Measurements from ENCODE around the gene FAF2.
"Not testable (repeated sequence)": the region's sequence is repeated elsewhere in the genome, so short reads cannot be mapped to it uniquely, and the experiment has no call there.

Gene FAF2

GRCh38 chr5:176416965-176417364 is 31.2 kb upstream of the FAF2 start:
- in situ Hi-C loops (cut with MboI; ENCODE audit: low sequenced_read_pairs): no loop called here

GRCh38 chr5:176418251-176418650 is 29.9 kb upstream of the FAF2 start:
- in situ Hi-C loops (cut with MboI; ENCODE audit: low sequenced_read_pairs): no loop called here

DNA sequence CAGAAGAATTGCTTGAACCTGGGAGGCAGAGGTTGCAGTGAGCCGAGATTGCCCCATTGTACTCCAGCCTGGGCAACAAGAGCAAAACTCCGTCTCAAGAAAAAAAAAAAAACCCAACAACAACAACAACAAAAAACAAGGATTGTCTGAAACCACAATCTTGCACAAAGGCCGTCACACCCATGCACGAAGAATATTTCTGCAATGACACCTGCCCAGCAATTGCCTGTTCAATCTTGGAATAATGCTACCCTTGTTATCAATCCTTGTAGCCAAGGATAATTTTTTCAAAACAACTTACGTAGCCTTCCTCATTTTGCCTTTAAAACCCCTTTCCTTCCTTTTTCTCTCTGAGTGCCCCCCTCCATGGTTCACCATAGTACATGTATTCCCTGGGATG is 28.1 kb upstream of the FAF2 start:
- in situ Hi-C loops (cut with MboI; ENCODE audit: low sequenced_read_pairs): no loop called here

DNA sequence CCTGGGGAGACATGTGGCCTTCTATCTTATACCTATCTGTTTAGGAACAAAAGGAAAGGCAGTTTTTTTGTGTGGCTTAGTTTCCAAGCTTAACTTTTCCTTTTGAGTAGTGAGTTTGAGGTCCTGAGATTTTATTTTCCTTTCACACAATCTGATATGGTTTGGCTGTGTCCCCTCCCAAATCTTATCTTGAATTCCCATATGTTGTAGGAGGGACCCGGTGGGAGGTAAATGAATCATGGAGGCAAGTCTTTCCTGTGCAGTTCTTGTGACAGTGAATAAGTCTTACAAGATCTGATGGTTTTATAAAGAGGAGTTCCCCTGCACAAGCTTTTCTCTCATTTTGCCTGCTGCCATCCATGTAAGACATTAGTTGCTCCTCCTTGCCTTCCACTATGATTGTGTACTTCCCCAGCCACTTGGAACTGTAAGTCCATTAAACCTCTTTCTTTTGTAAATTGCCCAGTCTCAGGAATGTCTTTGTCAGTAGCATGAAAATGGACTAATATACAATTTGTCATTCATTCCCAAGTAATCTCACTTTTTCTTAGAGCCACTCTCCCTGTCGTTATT is 27.1 kb upstream of the FAF2 start:
- in situ Hi-C loops (cut with MboI; ENCODE audit: low sequenced_read_pairs): no loop called here

GRCh38 chr5:176424181-176424580 is 24.0 kb upstream of the FAF2 start:
- in situ Hi-C loops (cut with MboI; ENCODE audit: low sequenced_read_pairs): no loop called here

GRCh38 chr5:176425138-176425537 is 23.0 kb upstream of the FAF2 start:
- in situ Hi-C loops (cut with MboI; ENCODE audit: low sequenced_read_pairs): no loop called here

- in situ Hi-C loops (cut with MboI; ENCODE audit: low sequenced_read_pairs): no loop called here
These were observed 22.4 kb upstream of the FAF2 start for GRCh38 chr5:176425791-176426190.

DNA sequence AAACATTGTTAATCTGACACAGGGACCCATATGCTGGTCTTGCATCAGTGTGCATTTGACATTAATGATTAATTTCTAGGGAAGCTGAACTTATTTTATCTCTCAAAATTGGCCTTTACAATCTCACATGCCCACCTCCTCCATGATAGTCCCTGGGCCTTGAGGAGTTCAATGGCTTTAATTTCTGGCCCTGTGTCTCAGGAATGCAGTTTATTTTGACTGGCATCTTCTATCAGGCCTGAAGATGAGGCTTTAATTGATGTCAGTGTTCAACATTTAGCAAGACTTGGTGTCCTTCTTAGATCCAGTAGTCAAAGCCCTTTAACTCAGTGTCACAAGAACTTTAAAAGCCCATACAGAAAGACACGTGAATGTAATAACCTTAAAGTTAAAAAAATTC is 21.3 kb upstream of the FAF2 start:
- in situ Hi-C loops (cut with MboI; ENCODE audit: low sequenced_read_pairs): no loop called here

GRCh38 chr5:176427971-176428370 is 20.2 kb upstream of the FAF2 start:
- in situ Hi-C loops (cut with MboI; ENCODE audit: low sequenced_read_pairs): no loop called here

DNA sequence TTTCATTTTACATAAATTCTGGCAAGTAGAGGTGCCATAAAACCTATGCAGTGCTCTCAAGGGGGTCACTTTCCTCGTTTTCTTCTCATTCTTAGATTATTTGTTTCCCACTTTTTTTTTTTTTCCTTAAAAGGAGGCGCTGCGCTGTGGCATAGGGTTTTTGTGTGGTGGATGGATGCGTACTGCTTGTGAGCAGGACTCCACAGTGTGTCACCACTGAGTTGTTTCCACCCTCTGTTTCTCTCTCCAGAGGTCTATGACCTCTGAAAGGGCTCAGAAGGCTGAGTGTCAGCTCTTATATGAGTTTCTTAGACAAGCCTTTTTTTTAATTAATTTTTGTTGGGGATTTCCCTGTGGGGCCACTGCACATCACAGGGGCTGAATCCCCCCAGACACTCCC is 18.2 kb upstream of the FAF2 start:
- in situ Hi-C loops (cut with MboI; ENCODE audit: low sequenced_read_pairs): no loop called here

- in situ Hi-C loops (cut with MboI; ENCODE audit: low sequenced_read_pairs): no loop called here
These were observed 15.5 kb upstream of the FAF2 start for GRCh38 chr5:176432707-176433106.

- in situ Hi-C loops (cut with MboI; ENCODE audit: low sequenced_read_pairs): no loop called here
These were observed 11.5 kb upstream of the FAF2 start for GRCh38 chr5:176436656-176437055.

GRCh38 chr5:176438959-176439757 is 9.0 kb upstream of the FAF2 start:
- in situ Hi-C loops (cut with MboI; ENCODE audit: low sequenced_read_pairs): no loop called here

- in situ Hi-C loops (cut with MboI; ENCODE audit: low sequenced_read_pairs): no loop called here
These were observed 7.1 kb upstream of the FAF2 start for GRCh38 chr5:176440927-176441706.

GRCh38 chr5:176441921-176442323 is 6.3 kb upstream of the FAF2 start:
- in situ Hi-C loops (cut with MboI; ENCODE audit: low sequenced_read_pairs): no loop called here

GRCh38 chr5:176442911-176443310 is 5.3 kb upstream of the FAF2 start:
- in situ Hi-C loops (cut with MboI; ENCODE audit: low sequenced_read_pairs): not testable (repeated sequence)

GRCh38 chr5:176444742-176445141 is 3.4 kb upstream of the FAF2 start:
- in situ Hi-C loops (cut with MboI; ENCODE audit: low sequenced_read_pairs): no loop called here

GRCh38 chr5:176446028-176446665 is 2.0 kb upstream of the FAF2 start:
- in situ Hi-C loops (cut with MboI; ENCODE audit: low sequenced_read_pairs): no loop called here

GRCh38 chr5:176446884-176447590 is 1.1 kb upstream of the FAF2 start:
- in situ Hi-C loops (cut with MboI; ENCODE audit: low sequenced_read_pairs): no loop called here

DNA sequence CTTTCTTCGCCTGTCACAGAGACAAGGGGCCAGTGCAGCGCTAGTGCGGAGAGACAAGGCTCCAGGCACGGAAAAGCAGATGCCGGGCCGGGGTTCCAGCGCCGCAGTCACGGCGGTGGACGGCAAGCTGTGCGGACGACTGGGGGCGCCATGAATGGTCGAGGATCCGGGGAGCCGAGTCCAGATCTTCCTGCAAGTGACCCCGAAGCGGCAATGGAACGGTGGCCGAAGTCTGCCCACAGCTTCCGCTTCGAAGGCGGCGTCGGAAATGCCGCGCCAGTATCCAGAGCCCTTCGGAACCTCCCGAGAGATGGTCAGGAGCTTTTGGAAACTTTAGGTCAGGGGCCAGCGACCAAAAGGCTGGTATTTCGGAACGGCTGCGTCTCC is 601 bp upstream of the FAF2 start:
- in situ Hi-C loops (cut with MboI; ENCODE audit: low sequenced_read_pairs): no loop called here

- in situ Hi-C loops (cut with MboI; ENCODE audit: low sequenced_read_pairs): no loop called here
These were observed 1.9 kb downstream of the FAF2 start for GRCh38 chr5:176450077-176450476.

Measured in HL-60/S4 (cell line).